SU-DHL-6 (cell line): ENCODE results near the gene MT1A.

Experiments used
- H2AFZ ChIP-seq: fragments of 200-600 bp; sonication (generic); 2 replicates; pipeline ENCODE4 v1.6.1; 2014; ENCODE audit warnings: low read depth, mild to moderate bottlenecking, moderate library complexity, mixed read lengths, antibody characterized with exemption, low read length; ENCODE audit not compliant: severe bottlenecking
- H3F3A ChIP-seq: fragments of 200-600 bp; shearing (Covaris generic); 2 replicates; pipeline ENCODE4 v1.6.0; 2016; ENCODE audit warnings: antibody characterized with exemption, mild to moderate bottlenecking; ENCODE audit not compliant: insufficient read depth
- H3K27ac ChIP-seq: fragments of 200-600 bp; sonication (generic); 2 replicates; pipeline ENCODE4 v1.5.1; 2016; ENCODE audit warnings: low read depth, mild to moderate bottlenecking, low read length, moderate library complexity, mixed read lengths
- H3K27me3 ChIP-seq: fragments of 200-600 bp; sonication (generic), shearing (Covaris generic); 2 replicates; pipeline ENCODE4 v1.6.0; 2014; ENCODE audit warnings: mild to moderate bottlenecking, low read length
- H3K36me3 ChIP-seq: fragments of 200-600 bp; sonication (generic); 2 replicates; pipeline ENCODE4 v1.6.1; 2014; ENCODE audit warnings: mild to moderate bottlenecking, low read length, mixed read lengths
- H3K4me2 ChIP-seq: fragments of 300-600, 200-600 bp; shearing (Covaris generic), sonication (generic); 2 replicates; pipeline ENCODE4 v1.6.0; 2014; ENCODE audit warnings: low read length, low read depth, mild to moderate bottlenecking; ENCODE audit not compliant: poor library complexity, severe bottlenecking
- H3K4me3 ChIP-seq: fragments of 200-600 bp; sonication (generic); 2 replicates; pipeline ENCODE4 v1.5.1; 2014; ENCODE audit warnings: antibody characterized with exemption, low read length, mild to moderate bottlenecking, mixed read lengths; ENCODE audit not compliant: insufficient read depth, poor library complexity, severe bottlenecking
- H3K79me2 ChIP-seq: fragments of 200-600 bp; sonication (generic); 2 replicates; pipeline ENCODE4 v1.6.1; 2014; ENCODE audit warnings: mild to moderate bottlenecking, low read length, moderate library complexity; ENCODE audit not compliant: insufficient read depth
- H3K9ac ChIP-seq: fragments of 200-600 bp; sonication (generic); 2 replicates; pipeline ENCODE4 v1.7.0; 2014; ENCODE audit warnings: mild to moderate bottlenecking, low read length
- H3K9me2 ChIP-seq: fragments of 200-600 bp; sonication (generic); replicated peaks from 2 replicates; pipeline ENCODE4 v1.6.1; 2014; ENCODE audit warnings: low read length; ENCODE audit not compliant: insufficient read depth
- H3K9me3 ChIP-seq: fragments of 200-600 bp; sonication (generic); 2 replicates; pipeline ENCODE4 v1.6.1; 2014; ENCODE audit warnings: low read length, mixed read lengths; ENCODE audit not compliant: insufficient read depth
- H4K20me1 ChIP-seq: fragments of 200-600 bp; sonication (generic); 2 replicates; pipeline ENCODE4 v1.6.1; 2014; ENCODE audit warnings: low read depth, mild to moderate bottlenecking, antibody characterized with exemption, low read length, moderate library complexity, mixed read lengths
- CTCF ChIP-seq: fragments of 200-600 bp; sonication (generic); IDR thresholded peaks from one replicate; pipeline ENCODE4 v1.5.1; 2017; ENCODE audit warnings: antibody characterized with exemption, mild to moderate bottlenecking, low read length, moderate library complexity; ENCODE audit not compliant: insufficient read depth, poor library complexity, severe bottlenecking
- EZH2phosphoT487 ChIP-seq: fragments of 200-600 bp; sonication (generic), shearing (Covaris generic); conservative IDR thresholded peaks from 2 replicates; pipeline ENCODE4 v1.6.1; 2018; ENCODE audit warnings: mild to moderate bottlenecking, antibody characterized with exemption, low read length, moderate library complexity, mixed read lengths

Gene MT1A

GRCh38 chr16:56651586-56651985 is 13.1 kb downstream of the MT1A start, which contains the start of gene MT1B:
Gene MT1B (plus strand): TSS chr16:56651886. CDS start chr16:56651954, 68 bp downstream.
- Histone ChIP-seq H2AFZ (no peak within 1 kb of the TSS), H3K79me2 (no peaks in the 10 kb centered on the region), H3K9me3 (no peaks in the 10 kb centered on the region), H4K20me1 (no peaks in the 10 kb centered on the region), H3K9me2 (no peaks in the 10 kb centered on the region), H3K36me3 (no peaks in the 10 kb centered on the region), H3K27ac (no peak within 1 kb of the TSS), H3K4me3 (no peak within 1 kb of the TSS), H3F3A (no peaks in the 10 kb centered on the region), H3K9ac (no peak within 1 kb of the TSS), H3K27me3 (no peaks in the 10 kb centered on the region), H3K4me2 (no peak within 1 kb of the TSS)
- TF ChIP-seq CTCF (no peak), EZH2phosphoT487 (no peak)

GRCh38 chr16:56652600-56652999 is 14.1 kb downstream of the MT1A start:
- Histone ChIP-seq H3K36me3 (no peaks in the 10 kb centered on the region), H3K27me3 (no peaks in the 10 kb centered on the region), H3K9ac (no peak overlapping the region), H3K79me2 (no peaks in the 10 kb centered on the region), H3K27ac (no peak overlapping the region), H3F3A (no peaks in the 10 kb centered on the region), H3K9me3 (no peaks in the 10 kb centered on the region), H4K20me1 (no peaks in the 10 kb centered on the region), H2AFZ (no peak overlapping the region), H3K4me3 (no peak overlapping the region), H3K4me2 (no peak overlapping the region), H3K9me2 (no peaks in the 10 kb centered on the region)
- TF ChIP-seq CTCF: no peak
- no peak for TF ChIP-seq EZH2phosphoT487

- Histone ChIP-seq H3K36me3 (no peaks in the 10 kb centered on the region), H3K9me2 (no peaks in the 10 kb centered on the region), H3K9me3 (no peaks in the 10 kb centered on the region), H4K20me1 (no peaks in the 10 kb centered on the region), H3K79me2 (no peaks in the 10 kb centered on the region), H2AFZ (no peak overlapping the region), H3K27me3 (no peaks in the 10 kb centered on the region), H3K4me3 (no peak overlapping the region), H3K4me2 (no peak overlapping the region), H3F3A (no peaks in the 10 kb centered on the region), H3K9ac (no peak overlapping the region), H3K27ac (no peak overlapping the region)
- no peak for TF ChIP-seq CTCF
- TF ChIP-seq EZH2phosphoT487: no peak
Observed at GRCh38 chr16:56653218-56653617, 14.8 kb downstream of the MT1A start.
